Ectodermal cell (in vitro differentiated cells): Measurements from ENCODE around the gene SBSN.

Source experiments
- H3K27ac ChIP-seq: 2 replicates; pipeline ENCODE4 v1.7.0; 2013; ENCODE audit warnings: mild to moderate bottlenecking, low read depth, low read length; ENCODE audit not compliant: insufficient read depth, poor library complexity, severe bottlenecking
- H3K27me3 ChIP-seq: 2 replicates; pipeline ENCODE4 v1.7.0; 2013; ENCODE audit warnings: mild to moderate bottlenecking, low read length; ENCODE audit not compliant: insufficient read depth, control insufficient read depth, poor library complexity, severe bottlenecking
- H3K36me3 ChIP-seq: one replicate; pipeline ENCODE4 v1.7.0; 2013; ENCODE audit warnings: low read length; ENCODE audit not compliant: control insufficient read depth, insufficient read depth
- H3K4me1 ChIP-seq: one replicate; pipeline ENCODE4 v1.7.0; 2013; ENCODE audit warnings: low read length; ENCODE audit not compliant: control insufficient read depth, insufficient read depth
- H3K4me3 ChIP-seq: 2 replicates; pipeline ENCODE4 v1.7.0; 2013; ENCODE audit warnings: low read depth, low read length, control low read depth; ENCODE audit not compliant: insufficient read depth
- H3K9me3 ChIP-seq: 2 replicates; pipeline ENCODE4 v1.7.0; 2013; ENCODE audit warnings: mild to moderate bottlenecking, low read length, moderate library complexity; ENCODE audit not compliant: control insufficient read depth
- WGBS, 2 experiments: methylation state at CpG; one replicate each; pipeline ENCODE4 v1.1.7; 2013; ENCODE audit warnings: missing lambda C conversion rate in 2 of 2; 5-methylcytosine and 5-hydroxymethylcytosine counted together

The SBSN gene

DNA sequence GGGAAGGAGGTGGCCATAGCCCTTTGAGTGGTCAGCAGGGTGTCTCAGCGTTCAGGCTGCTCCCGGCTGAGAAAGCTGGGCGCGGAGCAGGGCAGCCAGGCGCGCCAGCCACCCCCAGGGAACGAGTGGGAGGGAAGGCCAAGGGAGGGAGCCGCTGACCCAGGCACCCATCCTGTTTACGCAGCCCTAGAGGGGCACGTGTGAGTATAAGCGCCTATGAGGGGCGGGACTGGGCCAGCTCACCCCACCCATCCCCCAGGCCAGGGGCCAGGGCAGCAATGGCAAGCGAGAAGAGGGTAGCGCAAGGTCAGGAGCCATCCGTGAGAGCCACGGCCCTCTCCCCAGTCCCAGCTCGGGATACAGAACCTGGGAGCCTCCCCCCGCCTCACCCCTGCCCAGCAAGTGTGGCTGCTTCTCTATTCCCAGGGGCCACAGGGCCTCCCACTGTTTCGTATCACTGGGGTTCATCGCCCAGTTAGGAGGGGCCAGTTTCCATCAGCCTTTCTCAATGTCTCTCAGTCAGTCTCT lies 13.8 kb downstream of the SBSN start:
- H3K4me3 ChIP-seq = no peak overlapping the region
- WGBS, 2 experiments = 39 to 41% methylated on average over 20 of the region's 20 CpGs
- H3K9me3 ChIP-seq = no peaks in the 10 kb centered on the region
- H3K36me3 ChIP-seq = no peaks in the 10 kb centered on the region
- H3K27me3 ChIP-seq = peaks cover 31% of the 10 kb centered on the region
- peaks cover 15% of the 10 kb centered on the region for H3K4me1 ChIP-seq
- H3K27ac ChIP-seq = no peak overlapping the region

- H3K4me3 ChIP-seq = no peak within 1 kb of the TSS
- peaks cover 21% of the 10 kb centered on the region for H3K4me1 ChIP-seq
- 32% methylated on average over 15 of the region's 15 CpGs for whole genome bisulfite sequencing, 2 experiments
- no peak within 1 kb of the TSS for H3K27ac ChIP-seq
- H3K36me3 ChIP-seq = no peaks in the 10 kb centered on the region
- H3K9me3 ChIP-seq = no peaks in the 10 kb centered on the region
- H3K27me3 ChIP-seq = peaks cover 35% of the 10 kb centered on the region
These were observed 14.4 kb downstream of the SBSN start, which contains the start of gene DMKN for GRCh38 chr19:35513628-35514281. Gene DMKN, minus strand, starts transcription at chr19:35513649. Its CDS starts 174 bp downstream, at chr19:35513475.

- Histone ChIP-seq H3K27ac (no peak overlapping the region), H3K4me3 (no peak overlapping the region), H3K9me3 (no peaks in the 10 kb centered on the region), H3K27me3 (peaks cover 35% of the 10 kb centered on the region), H3K36me3 (no peaks in the 10 kb centered on the region), H3K4me1 (peaks cover 22% of the 10 kb centered on the region)
- WGBS, 2 experiments = 80 to 84% methylated on average over 15 of the region's 15 CpGs
These were observed 15.1 kb downstream of the SBSN start for GRCh38 chr19:35512831-35513627.

DNA sequence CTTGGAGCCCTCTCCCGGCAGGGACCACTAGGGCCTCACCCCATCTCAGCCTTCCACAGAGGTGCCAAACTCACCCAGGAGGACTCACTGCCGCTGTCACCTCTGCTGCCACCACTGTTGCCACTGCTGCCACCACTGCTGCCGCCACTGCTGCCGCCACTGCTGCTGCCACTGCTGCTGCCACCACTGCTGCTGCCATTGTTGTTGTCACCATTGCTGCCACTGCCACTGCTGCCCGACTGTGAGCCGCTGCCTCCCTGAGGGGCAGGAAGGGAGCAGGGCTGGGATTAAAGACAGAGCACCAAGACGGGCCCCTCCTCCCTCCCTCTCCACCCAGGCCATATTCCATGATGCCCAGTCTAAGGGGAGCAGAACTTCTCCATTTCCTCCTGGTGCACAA lies 16.8 kb downstream of the SBSN start:
- Histone ChIP-seq H3K9me3 (no peaks in the 10 kb centered on the region), H3K27me3 (peaks cover 35% of the 10 kb centered on the region), H3K27ac (no peak overlapping the region), H3K36me3 (no peaks in the 10 kb centered on the region), H3K4me3 (no peak overlapping the region), H3K4me1 (peaks cover 22% of the 10 kb centered on the region)
- 74 to 81% methylated on average over 7 of the region's 7 CpGs for WGBS, 2 experiments

GRCh38 chr19:35510626-35510964 lies 17.5 kb downstream of the SBSN start:
- H3K27me3 ChIP-seq = peaks cover 35% of the 10 kb centered on the region

DNA sequence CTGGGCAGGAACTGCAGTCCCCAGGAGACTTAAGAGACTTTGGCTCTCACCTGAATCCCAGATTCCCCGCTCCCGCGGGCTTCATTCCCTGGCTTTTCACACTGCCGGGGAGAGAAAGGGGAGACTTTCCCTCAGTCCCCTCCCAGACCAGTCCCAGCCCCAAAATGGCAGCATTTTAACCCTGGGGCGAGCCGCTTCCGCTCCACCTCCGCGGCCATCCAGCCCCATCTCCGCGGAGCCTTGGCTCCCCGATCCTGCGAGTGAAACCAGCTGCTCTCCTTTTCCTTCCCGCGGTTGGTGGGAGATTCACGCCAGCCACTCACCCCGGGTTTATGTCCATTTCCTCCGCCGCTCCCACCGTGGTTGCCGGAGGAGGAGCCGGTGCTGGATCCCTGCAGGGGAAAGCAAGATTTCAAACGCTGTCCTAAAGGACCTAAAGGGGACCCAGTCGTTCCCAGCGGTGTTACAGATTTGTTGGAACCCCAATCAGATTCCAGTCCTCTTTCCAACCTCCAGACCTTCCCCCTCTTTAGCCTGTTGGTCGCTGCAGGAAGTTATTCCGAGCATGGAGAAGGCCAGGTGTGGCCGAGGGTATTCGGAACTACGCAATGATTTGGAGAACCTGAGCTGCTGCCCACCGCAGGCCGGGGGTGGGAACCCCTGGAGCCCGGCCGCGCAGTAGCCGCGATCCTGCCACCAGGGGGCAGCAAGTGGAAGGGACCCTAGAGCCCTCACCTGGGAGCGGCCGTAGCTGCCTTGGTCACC lies 18.1 kb downstream of the SBSN start:
- Histone ChIP-seq H3K9me3 (no peaks in the 10 kb centered on the region), H3K4me1 (peaks cover 22% of the 10 kb centered on the region), H3K36me3 (no peaks in the 10 kb centered on the region), H3K4me3 (peak overlapping the region; percentile 71), H3K27ac (peak overlapping the region; percentile 47), H3K27me3 (peaks cover 35% of the 10 kb centered on the region)
- 0% methylated on average over 39 of the region's 39 CpGs for WGBS, 2 experiments

More at GRCh38 chr19:35510626-35510964, 17.5 kb downstream of the SBSN start:
- no peaks in the 10 kb centered on the region for H3K36me3 ChIP-seq
- no peaks in the 10 kb centered on the region for H3K9me3 ChIP-seq
- no peak overlapping the region for H3K27ac ChIP-seq
- peaks cover 22% of the 10 kb centered on the region for H3K4me1 ChIP-seq
- 32 to 33% methylated on average over 15 of the region's 15 CpGs for WGBS, 2 experiments
- peak overlapping the region; percentile 71 for H3K4me3 ChIP-seq

GRCh38 chr19:35509018-35509652 lies 19.0 kb downstream of the SBSN start:
- H3K27me3 ChIP-seq = peaks cover 29% of the 10 kb centered on the region
- H3K36me3 ChIP-seq = no peaks in the 10 kb centered on the region
- H3K27ac ChIP-seq = no peak overlapping the region
- H3K4me1 ChIP-seq = peaks cover 18% of the 10 kb centered on the region
- no peaks in the 10 kb centered on the region for H3K9me3 ChIP-seq
- 6 to 9% methylated on average over 11 to 12 of the region's 12 CpGs for WGBS, 2 experiments
- H3K4me3 ChIP-seq = peak overlapping the region; percentile 71

DNA sequence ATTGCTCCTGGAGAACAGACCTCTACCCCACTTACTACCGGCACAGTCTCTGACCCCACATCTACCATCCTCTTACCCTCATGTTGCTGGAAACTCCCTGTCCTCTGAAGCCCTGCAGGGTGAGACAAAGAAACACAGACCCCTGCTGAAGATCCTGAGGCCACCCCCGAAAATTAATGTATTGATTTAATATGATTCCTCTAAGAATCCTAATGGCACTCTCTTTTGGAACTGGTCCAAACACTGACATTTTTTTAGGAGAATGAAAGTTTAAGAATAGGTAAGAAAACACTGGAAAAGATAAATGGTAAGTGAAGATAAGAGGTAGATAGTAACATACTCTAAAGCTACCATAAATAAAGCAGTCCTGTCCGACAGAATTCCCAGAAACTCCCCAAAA lies 20.0 kb downstream of the SBSN start:
- H3K9me3 ChIP-seq = no peaks in the 10 kb centered on the region
- 82 to 95% methylated on average over 1 to 3 of the region's 3 CpGs for WGBS, 2 experiments
- peaks cover 9% of the 10 kb centered on the region for H3K4me1 ChIP-seq
- H3K36me3 ChIP-seq = no peaks in the 10 kb centered on the region
- peaks cover 26% of the 10 kb centered on the region for H3K27me3 ChIP-seq
- no peak overlapping the region for H3K4me3 ChIP-seq
- H3K27ac ChIP-seq = no peak overlapping the region

DNA sequence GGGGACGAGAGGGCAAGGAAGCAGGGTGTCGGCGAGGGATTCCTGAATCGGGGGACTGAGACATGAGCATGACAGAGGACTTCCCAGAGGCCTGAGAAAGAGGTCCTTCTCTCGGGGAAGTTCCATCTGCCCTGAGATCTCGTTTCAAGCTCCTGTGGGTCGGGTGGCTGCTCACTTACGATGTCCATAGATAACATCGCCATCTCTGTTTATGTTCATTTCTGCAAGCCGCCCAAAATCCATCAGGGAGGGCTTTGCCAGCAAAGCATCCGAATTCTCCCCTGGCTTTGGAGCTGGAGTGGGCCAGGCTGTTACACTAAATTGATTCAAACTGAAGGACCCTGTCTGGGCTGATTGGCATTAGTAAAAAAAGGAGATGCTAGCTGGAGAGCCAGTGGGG lies 20.6 kb downstream of the SBSN start:
- Histone ChIP-seq H3K4me1 (peaks cover 9% of the 10 kb centered on the region), H3K27me3 (peaks cover 26% of the 10 kb centered on the region), H3K27ac (no peak overlapping the region), H3K9me3 (no peaks in the 10 kb centered on the region), H3K4me3 (no peak overlapping the region), H3K36me3 (no peaks in the 10 kb centered on the region)
- 92 to 95% methylated on average over 11 of the region's 11 CpGs for WGBS, 2 experiments
